Stimulated activated CD8-positive, alpha-beta memory T cell treated with anti-CD3 and anti-CD28 coated beads, Interleukin-2, amount 100 ng/mL, for 1 hour (primary cell): ENCODE results near the gene MORC3.

ENCODE experiments used
- DNase-seq, 2 donors: peaks; one replicate each; pipeline ENCODE4 v3.0.0-alpha.2; 2020; ENCODE audit warnings: low read depth in 2 of 2

MORC3 gene

GRCh38 chr21:36422279-36423098 is 102.5 kb downstream of the MORC3 start:
- no peak for DNase-seq

GRCh38 chr21:36423771-36424433 is 103.9 kb downstream of the MORC3 start:
- no peak for DNase-seq

- DNase-seq = no peak
Measured at GRCh38 chr21:36424592-36424991, 104.6 kb downstream of the MORC3 start.

GRCh38 chr21:36425286-36425685 is 105.3 kb downstream of the MORC3 start:
- DNase-seq = no peak
